GM10847 (cell line): ENCODE data around the gene PRICKLE2.

ENCODE experiments used
- POLR2A ChIP-seq: IDR thresholded peaks from 2 replicates; pipeline ENCODE4 v1.6.1; 2011; ENCODE audit not compliant: insufficient read length; ENCODE audit errors: extremely low read depth

PRICKLE2 gene

DNA sequence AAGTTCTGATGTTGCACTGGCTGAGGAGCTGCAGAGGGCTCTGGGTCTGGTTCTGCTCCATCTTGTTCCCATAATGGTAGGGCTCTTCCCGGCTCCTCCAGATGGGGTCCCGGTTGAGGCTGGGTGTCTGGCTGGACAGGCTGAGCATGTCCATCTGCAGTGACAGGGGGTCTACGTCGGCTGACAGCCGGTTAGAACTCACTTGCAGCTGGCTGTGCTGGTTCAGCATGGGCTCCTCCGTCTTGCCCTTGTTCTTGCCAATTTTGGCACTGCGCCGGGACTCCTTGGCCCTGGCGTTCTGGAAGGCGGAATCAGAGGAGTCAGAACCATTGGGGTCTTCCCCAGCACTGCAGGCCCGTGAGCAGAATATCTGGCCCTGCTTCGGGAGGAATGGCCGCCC, 78.1 kb downstream of the PRICKLE2 start:
- no peak for TF ChIP-seq POLR2A

DNA sequence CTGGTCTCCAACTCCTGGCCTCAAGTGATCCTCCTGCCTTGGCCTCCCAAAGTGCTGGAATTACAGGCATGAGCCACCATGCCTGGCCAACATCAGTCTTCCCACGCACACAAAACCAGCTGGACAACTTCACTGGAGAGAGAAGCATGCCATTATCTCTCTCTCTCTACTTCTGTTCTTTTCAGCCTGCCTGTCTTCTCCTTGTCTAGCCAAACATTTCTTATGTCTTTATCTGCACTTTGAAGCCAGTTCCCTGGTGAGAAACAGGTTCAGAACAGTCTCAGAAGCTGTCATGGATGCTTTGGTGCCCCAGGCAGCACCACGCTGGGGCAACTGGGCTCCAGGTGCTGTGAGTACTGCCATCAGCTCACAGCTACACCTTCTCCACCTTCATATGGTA, 79.8 kb downstream of the PRICKLE2 start:
- no peak for TF ChIP-seq POLR2A

DNA sequence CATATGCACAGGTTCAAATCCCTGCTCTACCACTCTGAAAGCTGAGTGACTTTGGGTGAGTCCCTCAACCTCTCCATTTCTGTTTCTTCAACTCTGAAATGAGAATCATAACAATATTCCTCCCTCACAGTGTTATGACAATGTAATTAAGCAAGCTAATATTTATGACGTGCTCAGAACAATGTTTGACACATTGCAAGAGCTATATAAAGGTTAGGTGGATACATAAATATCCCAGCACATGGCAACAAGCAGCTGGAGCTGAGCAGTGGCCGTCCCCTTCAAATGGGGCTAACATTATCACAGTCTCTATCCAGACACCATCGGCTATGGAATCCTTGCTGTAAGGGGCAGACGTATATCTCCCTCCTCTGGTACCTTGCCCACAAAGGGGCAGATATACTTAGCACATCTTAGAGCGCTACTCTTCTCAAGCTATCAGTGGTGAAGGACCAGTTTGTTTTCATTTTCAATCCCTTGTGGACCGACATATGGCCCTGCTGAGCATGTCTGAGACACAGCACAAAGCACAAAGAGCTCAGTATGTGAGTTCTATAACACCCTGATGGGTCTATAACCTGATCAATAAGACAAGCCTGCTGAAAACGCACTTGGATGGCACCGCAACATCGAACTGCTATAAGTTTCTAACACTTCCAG, 80.9 kb downstream of the PRICKLE2 start:
- TF ChIP-seq POLR2A: no peak

DNA sequence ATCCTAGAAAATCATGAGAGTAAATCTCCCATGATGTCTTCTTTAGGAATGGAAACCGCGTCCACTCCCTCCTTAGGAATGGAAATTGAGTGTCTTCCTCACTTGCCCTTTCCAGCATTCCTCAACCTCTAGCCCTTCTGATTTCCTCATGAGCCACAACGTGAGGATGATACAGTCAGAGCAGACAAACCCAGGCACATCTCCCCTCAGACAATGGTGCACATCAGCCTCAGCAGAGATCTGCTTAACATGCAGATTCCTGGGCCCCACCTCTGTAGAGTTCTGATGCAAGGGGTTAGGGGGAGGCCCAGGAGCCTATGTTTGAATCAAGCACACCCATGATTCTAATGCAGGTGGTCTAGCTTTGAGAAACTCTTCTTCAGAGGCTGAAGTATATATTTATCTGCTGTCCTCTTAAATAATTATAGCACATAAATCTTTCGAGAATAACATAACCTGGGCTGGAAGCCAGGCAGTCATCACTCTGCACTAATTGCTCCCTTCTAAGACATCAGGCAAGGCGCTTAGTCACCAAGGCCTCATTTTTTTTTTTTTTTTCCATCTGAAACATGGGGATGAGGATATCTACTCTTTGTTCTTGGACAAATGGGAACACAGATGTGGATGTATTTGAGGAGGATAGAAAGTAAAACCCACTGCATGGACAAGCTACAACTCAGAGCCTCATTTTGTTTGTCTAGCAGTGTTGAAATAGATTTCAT, 81.7 kb downstream of the PRICKLE2 start:
- no peak for TF ChIP-seq POLR2A

DNA sequence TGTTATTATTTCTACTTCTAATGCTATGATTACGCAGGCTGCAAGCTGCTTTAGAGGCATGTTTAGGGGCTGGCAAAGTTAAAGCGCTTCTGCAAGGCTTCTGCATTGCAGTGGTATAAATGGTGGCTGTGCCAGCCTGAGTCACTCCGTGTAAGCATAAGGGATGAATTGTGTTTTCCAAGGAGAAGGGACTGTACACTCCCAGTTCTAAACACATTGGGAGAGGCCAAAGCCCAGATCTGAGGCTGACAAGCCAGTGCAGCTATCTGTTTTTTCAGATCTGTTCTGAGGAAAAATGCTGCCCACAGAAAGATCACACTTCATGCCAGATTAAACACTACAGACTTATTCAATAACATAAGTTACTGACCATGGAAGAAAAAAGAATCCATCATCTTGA, 83.8 kb downstream of the PRICKLE2 start:
- no peak for TF ChIP-seq POLR2A

DNA sequence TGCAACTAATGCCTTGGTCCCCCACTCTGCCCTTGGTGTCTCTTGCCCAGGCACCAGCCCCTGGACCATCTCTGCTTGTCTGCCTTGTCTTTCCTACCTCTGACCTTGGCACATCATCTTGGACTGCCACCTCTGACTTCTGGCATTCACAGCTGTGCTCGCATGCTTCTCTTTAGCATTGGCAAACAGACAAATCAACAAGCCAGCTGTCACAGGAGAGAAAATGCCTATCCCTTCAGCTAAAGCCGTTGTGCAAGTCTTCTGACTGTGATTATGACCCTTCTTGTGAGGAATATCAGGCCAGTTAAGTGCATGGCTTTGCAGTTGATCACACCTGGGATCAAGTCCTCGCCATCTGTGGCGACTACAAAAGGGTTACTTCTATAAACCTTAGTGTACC, 84.6 kb downstream of the PRICKLE2 start:
- no peak for TF ChIP-seq POLR2A

DNA sequence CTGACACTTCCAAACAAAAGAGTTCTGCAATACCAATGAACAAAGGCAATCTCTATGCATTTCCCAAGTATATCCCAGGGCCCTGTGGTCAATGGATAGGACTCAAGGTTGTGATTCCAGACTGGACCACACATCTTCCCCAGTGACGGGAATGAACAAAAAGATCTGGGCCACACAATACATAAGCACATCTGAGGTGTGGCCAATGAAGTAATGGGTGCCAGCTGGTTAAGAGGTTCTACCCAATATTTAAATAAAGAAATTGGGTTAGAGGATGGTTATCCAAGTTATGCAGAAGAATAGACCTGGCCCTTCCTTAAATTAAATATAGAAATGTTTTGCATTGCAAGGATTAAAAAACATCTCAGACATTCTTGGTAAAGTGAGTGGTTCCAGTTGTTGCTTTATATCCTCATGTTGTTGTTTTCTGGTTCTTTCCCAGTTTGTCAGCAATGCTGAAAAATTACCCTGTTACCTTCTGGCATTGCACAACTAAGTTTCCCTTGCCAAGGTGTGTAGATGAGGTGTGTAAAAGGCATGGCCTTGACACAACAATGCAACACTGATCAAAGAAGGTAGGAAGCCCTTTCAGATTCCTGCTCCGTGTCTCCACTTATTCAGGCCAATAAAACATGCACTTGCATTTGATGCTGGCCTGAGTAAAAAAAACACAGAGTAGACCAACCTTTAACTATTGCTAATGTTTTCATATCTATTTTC, 86.5 kb downstream of the PRICKLE2 start:
- no peak for TF ChIP-seq POLR2A

DNA sequence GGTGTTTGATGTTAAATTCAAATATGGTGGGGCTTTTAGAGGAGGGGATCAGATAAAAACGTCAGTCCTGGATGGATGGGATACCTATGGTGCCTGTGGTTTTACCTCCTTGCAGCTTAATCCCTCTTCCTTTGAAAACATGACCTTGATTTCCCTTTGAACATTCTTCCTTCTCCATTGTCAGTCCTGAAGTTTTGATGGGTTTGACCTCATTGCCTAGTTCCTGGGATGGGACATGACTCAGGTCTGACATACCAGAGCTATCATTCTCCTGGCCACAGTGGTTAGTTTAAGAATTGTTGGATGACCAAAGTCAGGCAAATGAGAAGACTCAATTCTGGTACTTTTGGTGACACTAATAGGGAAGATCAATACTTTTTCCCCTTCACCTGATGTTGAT, 87.2 kb downstream of the PRICKLE2 start:
- no peak for TF ChIP-seq POLR2A

DNA sequence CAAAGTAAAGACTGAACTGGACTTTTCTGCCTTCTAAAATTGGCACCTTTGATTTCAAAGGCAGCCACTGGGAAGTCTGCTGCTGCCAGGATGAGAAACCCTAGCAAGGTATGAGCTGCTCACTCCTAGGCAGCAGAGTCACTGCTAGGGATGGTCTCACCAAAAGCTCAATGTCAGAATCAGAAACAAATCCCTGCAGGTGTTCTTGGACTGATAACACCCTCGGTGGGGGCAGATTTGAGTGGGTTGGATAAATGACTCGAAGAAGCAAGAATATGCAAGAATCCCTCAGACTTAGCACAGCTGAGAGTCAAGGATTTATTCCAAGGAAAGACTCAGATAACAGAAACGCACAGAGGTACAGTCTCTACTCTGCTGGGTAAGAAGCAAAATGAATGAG, 90.4 kb downstream of the PRICKLE2 start:
- no peak for TF ChIP-seq POLR2A

DNA sequence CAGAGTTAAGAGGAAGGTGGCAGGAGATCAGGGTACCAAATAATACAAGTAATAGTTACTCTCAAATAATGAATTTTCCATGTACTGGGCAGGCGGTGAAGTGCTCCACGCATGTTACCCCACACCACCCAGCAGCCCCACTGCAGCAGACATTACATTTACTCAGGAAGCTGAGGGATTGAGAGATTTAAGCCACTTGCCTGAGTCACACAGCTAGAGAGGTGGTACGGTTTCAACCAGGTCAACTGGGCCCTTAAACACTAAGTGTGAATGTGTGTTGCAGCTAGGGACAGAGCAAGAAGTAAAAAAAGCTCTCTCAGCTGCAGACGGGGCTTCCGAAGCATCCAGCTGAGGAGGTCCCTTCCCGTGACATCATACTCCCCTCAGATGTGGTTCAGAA, 91.3 kb downstream of the PRICKLE2 start:
- TF ChIP-seq POLR2A: no peak

DNA sequence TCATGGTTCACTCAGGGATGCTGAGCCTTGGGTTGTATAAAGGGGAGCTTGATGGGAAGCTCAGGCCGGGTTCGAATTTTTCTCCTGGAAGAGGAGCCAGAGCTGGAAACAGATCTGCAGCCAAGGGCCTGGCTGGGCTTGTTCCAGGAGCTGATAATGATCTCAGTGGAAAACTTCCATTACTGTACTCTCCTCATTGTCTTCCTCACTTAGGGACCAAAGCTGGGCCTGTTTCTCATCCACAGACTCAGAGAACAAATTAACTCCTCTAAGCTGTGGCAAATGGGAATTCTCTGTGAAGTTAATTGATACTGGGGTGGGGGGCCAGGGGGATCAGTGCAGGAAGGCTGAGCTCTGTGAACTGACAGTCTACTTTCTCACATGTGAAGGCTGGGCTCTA, 92.0 kb downstream of the PRICKLE2 start:
- TF ChIP-seq POLR2A: no peak

DNA sequence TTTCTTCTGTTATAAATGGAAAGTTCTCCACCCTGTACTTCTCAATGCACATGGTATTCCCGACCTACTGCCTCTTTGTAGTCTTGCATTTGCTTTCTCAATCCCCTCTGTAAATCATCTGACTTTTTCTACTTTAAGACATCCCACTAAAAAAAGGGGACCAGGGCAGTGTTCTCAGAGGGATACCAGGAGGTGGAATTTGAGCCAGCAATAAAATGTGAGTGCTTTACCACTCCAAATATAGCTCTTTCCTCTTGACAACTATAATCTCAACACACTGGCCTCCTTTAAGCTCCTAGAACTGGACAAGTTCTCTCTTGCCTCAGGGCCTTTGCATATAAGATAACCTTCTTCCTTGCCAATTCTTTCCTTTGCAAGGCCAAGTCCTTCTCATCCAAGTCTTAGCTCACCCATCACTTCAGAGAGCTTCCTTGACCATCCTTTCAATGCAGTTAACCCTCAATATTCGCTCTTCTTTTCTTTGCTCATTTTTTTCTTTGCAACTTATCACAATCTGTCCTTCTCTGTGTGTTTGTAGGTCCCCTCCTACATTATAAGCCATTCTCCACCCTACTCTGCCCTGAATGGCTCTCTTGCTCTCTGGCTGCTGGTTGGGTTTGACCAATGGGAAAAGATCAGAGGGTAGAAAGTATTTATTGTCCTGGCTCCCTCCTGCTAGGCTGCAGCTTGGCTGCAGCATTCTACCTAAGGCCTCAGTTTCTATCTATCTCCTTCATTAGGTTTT, 93.4 kb downstream of the PRICKLE2 start:
- TF ChIP-seq POLR2A: no peak

DNA sequence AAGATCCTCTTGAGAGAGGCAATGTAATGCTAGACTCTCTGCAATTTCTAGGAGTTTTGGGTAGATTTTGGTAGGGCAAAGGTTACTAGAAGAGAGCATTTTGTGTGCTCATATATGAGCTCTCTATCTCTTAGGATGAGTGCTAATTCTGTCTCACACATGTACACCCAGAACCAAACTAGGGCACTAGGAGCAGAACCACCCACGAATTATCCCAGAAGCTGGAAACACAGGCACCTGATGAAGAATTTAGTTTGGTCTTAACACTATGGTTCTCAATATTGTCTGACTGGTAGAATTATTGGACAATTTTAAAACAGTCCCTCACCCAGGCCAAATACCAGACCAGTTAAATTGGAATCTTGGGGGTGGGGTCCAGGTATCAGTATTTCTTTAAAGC, 94.8 kb downstream of the PRICKLE2 start:
- TF ChIP-seq POLR2A: no peak

DNA sequence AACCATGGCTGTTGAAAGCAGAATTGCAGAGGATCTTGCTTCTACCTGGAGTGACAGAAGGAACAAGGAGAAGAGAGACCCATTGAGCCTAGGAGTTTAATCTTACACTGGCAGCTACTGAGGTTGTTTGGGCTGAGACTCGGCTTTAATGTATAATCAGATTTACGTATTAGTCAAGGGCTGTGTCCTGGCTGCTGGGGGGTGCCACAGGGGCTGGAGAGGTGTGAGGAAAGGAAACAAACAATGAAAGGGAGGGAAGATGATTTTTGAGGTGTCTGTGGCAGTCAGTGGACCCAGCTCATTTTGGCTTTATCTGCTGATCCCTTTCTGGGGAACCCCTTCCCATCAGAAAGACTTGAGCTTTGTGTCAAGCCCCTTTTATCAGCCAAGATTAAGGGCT, 95.7 kb downstream of the PRICKLE2 start:
- no peak for TF ChIP-seq POLR2A

DNA sequence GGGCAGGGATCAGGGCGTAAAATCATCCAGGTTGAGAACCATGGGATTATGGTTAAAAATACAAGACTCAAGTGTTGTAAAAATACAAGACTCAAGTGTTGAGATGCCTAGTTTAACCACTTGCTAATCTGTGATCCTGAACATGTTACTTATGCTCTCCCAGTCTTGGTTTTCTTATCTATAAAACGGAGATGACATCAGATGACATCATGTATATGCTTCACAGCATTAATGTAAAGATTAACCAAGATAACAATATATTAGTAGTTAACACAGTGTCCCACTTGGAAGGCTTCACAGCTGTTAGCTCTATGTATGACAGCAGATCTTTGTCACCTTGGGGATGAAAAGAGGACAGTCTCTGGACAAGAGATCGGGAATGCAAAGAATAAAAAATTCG, 96.2 kb downstream of the PRICKLE2 start:
- no peak for TF ChIP-seq POLR2A

DNA sequence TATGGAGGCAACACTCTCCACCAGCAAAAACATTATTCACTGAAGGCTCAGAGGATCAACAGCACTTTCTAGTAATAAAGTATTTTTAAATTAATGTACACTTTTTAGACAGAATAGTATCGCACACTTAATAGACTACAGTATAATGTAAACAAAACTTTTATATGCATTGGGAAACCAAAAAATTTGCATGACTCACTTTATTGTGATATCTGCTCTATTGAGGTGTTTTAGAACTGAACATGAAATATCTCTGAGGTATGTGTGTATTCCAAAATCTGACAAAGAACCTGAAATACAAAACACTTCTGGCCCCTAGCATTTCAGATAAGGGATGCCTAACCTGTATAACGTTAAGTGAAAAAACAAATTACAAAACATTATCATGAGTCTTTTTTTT, 99.7 kb downstream of the PRICKLE2 start:
- TF ChIP-seq POLR2A: no peak
